NCI-H460 (cell line): ENCODE measurements around the gene B4GALT5. TPM values are rescaled to one million over a fixed set of nuclear protein-coding genes. Genes with fewer than 3 reads are reported as not detected.

Experiments
- DNase-seq: peaks from one replicate; pipeline ENCODE4 v3.0.0-alpha.2; 2016; ENCODE audit warnings: low read depth; ENCODE audit errors: extremely low read depth
- total RNA-seq: library from RNA; depleted of rRNA; stranded (reverse); fragments of >200 nt; shearing (Covaris generic); gene quantifications from 2 replicates; pipeline ENCODE4 v1.2.3, GENCODE V29; 2014

B4GALT5 gene
- total RNA-seq, 1 experiment from 2014 or later = 16.4 TPM

DNA sequence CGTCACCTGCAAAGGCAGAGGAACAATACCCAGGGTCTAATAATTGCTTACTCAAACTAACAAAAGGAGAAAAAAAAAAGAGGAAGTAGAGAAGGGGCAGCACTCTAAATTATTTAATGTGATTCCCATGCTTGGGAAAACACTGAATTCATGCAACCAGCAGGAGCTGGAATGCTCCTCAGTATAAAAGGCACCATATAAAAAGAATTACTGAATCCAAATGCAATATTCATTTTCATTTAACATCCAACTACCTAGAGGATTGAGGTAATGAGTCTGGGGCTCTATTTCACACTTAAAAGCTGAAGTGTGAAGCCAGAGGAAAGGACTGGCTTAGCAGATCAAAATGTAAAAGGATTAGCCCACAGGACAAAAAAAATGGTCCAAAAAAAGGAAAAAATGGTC is 8.7 kb downstream of the B4GALT5 start:
- no peak for DNase-seq

DNA sequence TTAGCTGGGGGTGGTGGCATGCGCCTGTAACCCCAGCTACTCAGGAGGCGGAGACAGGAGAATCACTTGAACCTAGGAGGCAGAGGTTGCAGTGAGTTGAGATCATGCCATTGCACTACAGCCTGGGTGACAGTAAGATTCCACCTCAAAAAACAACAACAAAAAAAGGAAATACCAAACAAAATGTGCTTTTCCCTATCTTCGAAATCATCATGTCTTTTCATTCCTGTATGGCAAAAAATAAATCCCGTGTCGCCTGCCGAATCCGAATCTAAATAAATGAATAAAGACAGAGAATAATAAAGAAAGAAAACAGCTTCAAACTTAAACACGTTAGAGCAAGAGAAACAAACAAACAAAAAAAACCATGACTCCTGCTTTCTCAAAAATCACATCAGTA is 11.8 kb downstream of the B4GALT5 start:
- no peak for DNase-seq

DNA sequence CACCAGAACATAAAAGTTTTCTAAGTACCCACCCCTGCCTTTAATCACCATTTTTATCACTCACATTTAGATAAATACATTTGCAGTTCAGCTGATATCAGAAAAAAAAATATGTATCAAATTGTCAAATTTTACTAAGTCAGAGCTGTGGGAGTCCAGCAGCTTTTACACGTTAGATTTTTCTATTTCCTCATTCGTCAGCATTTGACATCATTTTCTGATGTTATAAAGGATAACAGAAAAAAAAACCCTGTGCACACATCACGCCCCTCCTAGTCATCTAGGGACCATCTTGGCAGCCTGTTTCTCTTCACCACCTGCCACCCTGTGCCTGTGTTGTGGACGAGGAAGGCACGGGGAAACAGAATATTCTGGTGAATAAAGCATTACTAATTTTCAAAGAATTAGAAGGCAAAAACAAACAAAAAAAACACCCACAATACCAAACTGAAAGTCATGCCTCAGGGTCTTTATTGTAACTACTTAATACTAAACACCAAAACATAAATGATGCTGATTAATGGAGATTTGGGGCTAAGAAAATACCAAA is 12.4 kb downstream of the B4GALT5 start:
- DNase-seq = no peak

DNA sequence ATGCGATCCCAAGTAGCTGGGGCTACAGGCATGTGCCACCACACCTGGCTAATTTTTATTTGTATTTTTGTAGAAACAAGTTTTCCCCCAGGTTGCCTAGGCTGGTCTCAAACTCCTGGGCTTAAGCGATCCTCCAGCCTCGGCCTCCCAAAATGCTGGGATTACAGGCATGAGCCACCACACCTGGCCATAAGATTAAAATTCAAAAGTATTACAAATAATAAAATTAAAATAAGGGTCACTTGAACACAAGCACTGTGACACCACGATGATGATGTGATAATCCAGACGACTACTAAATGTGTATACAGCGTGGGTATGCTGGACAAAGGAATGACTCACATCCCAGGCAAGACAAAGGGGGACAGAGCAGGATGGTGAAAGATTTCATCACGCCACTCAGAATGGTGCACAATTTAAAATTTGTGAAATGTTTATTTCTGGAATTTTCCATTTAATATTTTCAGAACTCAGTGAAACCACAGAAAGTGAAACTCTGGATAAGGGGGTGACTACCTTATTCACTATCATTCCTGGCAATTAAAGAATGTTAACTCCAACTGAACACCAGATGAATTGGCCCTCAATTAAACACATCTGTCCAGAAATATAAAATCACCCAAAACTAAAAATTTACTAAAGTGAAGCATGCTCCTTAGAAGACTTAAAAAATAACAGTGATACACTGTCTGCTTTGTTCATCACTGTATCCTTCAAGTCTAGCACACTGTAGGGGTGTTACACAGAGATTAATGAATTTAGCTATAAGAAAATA is 13.1 kb downstream of the B4GALT5 start:
- DNase-seq = peak; percentile 72

DNA sequence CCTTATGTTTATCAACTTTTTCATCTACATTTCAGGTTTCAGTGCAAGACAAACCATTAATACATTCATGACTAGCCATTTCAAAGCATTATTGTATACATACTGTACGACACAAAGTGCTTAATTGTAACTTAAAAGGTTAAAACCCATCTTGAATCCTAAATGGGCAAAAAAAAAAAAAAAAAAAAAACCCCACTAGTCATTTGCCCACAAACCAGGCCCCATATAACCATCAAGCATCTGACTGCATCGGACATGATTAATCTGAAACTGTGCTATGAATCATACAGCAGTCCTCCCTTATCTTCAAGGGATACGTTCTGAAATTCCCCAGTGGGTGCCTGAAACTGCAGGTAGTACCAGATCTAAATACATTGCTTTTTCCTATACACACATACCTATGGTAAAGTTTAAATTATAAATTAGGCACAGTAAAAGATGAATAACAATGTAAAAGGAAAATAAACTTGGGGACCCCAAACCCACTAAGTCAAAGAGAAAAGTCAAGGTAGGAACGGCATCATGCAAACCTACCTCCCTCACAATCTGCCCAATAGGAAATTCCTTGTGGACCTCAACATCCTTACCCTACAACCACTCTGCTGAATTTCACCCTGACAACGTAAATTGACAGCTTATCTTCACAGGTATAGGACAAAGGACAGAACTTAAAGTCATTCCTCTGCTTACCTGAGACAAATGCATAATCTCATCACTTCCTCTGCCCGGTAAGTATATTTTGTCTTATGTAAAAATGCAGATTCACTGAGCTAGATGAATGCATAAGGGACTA is 14.3 kb downstream of the B4GALT5 start:
- DNase-seq = no peak

DNA sequence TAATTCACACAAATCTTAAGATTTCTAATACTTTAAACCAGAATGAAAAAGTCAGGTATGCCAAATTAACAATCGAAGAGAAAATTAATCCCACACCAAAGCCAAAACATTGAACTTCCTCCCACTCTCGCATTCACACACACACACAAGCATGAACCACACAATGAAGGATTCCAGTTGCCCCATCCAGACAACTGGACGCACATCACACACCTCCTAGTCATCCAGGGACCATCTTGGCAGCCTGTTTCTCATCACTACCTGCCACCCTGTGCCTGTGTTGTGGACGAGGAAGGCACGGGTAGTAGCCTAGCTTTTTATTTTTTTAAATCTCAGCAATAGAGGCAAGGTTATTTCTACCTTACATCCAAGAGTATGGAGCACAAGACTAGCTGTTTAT is 15.2 kb downstream of the B4GALT5 start:
- no peak for DNase-seq

DNA sequence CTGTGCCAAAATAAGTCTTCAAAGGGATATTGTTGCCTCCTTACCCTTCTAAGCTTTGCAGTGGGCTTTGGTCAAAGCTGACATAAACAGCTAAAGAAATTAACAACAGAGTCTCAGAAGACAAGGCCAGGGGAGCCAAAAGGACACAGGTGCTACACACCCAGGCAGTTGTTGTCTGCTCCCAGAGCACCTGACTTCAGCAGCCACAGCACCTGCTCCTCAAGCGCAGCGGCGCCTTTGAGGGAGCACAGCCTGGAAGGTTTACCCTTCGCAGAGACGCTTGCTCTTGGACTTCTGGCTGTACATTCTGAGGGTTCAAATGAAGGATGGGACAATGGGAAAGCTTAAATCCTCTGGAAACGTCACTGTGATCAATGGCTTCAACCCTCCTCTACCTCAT is 16.6 kb downstream of the B4GALT5 start:
- no peak for DNase-seq

DNA sequence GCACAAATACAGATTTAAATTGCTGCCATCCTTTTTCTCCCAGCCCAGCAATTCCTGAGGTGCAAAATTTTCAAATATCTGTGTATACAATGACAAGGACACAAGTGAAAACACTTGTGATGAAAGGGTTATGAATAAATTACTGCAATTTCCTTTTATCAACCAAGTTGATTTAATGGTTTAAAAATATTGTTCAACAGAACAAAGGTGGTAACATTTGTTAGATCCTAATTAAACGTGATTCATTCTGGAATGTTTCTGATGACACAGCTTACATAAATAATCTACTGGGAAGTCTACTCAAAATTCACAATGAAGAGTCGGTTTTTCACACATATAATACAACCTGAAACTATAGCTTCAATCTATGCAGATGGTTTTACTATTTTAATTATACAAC is 17.1 kb downstream of the B4GALT5 start:
- no peak for DNase-seq

DNA sequence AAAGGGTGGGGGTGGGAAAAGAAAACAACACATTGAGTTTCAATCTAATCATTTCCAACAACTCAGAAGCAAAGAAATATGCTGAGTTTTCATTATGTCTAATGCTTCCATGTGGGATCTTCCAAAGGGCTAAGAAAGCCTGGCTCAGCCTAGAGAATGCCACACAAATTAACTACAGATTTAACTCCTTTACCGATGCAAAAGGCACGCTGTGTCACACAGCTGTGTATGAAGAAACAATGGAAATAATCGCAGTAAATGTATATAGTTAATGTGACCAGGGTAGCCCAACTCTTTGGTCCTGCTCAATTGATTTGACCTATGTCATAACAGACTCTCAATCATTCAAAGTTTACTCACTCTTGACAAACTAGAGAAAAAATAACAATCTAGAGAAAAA is 17.8 kb downstream of the B4GALT5 start:
- DNase-seq = no peak

DNA sequence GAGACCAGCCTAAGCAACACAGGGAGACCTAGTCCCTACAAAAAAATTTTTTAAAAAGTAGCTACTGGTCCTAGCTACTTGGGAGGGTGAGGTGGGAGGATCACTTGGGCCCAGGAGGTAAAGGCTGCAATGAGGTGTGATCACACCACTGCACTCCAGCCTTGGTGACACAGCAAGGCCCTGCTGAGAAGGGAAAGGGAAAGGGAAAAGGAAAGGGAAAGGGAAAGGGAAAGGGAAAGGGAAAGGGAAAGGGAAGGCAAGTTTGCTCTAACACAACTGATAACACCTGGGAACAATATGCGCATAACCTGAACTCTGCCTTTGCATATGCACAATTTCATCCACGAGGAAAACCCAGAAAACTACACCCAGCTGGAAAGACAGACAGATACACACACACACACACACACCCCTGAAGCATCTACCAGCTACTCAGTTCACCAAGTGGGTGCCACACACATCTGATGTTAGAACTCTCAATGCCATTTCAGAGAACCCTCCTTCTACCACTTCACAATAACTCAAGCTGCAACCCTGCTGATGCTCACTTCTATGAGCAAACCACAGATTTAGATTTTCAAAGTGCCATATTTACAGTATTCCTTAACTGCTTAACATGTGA is 19.1 kb downstream of the B4GALT5 start:
- DNase-seq = no peak

DNA sequence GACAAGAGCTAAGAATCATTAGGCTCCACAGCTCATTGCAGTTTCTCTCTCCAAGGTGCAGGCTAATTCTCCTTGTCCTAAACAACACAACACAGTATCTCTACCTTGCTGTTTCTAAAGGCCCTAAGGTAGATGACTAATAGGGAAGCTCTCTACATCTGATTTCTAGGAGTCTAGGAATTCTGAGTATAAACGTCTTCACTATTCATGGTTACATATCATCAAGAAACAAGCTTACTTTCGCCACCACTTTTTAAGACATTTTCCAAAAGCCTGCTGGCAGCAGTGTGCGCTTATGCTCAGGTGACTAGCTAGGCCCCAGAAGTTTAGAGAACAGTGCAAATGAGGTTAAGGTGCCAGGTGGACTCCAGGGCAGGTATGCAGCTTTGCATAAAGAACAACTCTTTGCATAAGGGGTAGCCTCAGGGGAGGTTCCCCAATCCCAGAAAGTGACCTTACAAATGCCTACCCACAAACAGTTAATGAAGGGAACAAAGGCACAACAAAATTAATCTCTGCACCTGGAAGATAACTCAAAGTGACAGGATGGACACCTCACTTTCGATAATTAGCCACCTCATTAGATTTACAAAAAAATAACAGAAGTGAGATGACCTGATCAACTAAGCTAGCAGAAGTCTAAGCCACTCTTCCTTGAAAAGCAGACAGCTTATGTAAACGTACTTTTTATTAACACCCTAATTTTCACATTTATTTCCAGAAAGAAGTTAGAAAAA is 20.1 kb downstream of the B4GALT5 start:
- no peak for DNase-seq

DNA sequence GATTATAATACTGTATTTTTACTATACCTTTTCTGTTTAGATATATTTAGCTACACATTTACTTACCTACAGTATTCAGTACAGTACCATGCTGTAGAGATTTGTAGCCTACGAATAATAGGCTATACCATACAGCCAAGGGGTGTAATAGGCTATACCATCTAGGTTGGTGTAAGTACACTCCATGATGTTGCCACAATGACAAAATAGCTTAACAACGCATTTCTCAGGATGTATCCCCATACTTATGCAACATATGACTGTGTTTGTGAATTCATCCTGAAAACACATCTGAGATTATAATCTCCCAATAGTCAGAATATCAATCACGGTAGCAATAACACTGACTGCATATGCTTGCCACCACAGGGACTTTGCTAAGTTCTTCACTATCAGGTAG is 20.7 kb downstream of the B4GALT5 start:
- no peak for DNase-seq

DNA sequence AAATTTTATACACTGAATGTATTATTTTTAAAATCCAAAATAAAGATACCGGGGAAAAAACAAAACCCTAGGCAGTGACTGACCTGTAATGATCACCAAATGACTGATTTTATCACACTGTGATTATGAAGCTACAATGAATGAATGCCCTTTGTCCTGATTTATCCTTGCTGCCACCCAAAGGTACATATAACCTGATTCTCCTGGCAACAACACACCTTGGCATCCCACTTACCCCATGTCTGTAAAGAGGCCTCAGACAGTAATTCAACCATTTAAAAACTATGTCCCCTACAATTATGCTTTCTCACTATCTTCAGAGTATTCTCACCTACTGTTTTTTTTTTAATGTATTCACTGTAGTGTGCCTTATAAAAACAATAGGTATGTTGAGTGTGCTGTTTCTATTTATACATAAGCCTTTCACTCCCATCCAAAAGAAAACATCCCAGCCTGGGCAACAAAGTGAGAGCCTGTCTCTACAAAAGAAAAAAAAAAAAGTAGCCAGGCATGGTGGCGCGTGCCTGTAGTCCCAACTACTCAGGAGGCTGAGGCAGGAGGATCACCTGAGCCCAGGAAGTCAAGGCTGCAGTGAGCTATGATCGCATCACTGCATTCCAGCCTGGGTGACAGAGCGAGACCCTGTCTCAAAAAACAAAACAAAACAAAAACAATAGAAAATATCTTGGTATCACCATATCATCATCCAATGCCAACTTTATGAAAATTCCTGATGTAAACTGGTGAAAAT is 21.7 kb downstream of the B4GALT5 start:
- no peak for DNase-seq

DNA sequence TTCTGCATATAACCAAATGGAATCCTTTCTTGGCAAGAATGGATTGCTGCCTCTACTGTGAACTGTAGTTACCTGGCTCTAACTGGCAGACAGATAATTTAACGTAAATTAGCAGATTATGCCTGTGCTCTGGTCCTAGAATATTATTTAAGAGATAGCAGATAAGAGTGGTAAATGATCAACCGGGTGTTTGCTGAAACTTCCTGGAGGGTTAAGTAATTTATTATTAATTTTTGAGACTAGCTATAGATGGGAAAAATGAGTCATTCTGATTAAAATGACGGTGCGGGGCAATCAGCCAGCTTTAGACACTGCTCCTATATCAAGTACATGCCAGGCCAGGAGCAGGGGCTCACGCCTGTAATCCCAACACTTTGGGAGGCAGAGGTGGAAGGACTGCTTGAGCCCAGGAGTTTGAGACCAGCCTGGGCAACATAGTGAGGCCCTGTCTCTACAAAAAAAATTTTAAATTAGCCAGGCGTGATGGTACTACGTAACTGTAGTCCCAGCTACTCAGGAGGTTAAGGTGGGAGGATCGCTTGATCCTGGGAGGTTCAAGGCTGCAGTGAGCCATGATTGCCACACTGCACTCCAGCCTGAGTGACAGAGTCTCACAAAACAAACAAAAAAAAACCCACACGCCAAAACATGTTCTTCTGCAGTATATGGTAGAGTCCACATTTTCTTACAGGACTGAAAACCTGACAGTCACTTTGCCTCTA is 22.6 kb downstream of the B4GALT5 start:
- no peak for DNase-seq

DNA sequence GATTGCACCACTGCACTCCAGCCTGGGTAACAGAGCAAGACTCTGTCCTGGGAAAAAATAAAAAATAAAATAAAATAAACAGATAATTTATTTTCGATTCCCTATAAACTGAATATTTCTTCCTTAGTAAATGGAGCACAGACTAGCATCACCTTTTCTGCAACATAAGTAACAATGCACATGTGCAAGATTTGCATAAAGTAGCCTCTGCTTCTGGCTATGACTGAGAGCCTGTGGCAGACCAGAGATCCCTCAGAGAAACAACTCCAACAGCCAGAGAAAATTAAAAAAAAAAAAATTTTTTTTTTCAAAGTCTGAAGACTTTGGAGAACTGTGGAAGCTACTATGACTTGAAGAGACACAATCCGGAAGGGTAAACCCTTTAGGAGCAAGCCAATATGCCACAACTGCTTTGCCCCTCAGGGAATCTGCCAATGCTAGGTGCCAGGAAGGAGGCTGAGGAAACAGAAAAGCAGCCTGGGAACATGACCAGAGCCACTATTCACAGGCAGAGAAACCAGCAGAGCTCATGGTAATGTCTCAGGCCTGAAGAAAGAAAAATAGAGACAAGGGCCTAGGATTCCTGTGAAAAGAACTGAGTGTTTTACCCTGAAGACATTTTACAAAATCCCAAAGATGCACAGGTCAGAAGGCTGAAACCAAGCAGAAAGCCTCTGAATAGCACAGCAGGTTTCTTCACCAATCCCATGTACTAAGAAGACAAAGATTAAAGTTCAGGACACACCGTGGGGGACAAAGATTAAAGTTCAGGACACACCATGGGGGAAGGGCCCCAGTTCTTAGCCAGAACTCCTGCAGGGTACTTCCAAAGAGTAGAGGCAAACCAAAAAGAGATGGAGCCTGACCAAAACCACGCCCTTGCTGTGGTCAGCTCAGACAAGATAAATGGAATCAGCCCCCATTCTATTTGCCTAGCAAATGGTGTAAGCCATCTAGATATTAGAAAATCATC is 25.8 kb downstream of the B4GALT5 start:
- DNase-seq = no peak

DNA sequence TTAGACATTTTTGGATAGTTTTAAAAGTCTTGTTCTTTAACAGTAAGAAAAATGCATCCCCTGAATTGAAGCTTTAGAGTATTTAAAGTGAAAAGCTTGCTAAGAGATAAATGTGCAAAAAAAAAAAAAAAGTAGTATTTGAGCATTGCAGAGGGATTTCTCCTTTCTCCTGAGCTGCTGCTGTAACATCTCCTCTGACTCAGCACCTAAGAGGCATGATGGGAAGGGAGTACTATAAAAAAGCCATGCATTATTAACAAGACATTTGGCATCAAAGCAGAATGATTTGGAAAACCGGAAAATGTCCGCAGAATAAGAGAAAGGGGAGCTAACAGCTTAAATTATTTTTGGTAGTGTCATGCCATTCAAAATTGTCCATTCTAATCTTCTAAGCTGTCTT is 27.9 kb downstream of the B4GALT5 start:
- DNase-seq = no peak

DNA sequence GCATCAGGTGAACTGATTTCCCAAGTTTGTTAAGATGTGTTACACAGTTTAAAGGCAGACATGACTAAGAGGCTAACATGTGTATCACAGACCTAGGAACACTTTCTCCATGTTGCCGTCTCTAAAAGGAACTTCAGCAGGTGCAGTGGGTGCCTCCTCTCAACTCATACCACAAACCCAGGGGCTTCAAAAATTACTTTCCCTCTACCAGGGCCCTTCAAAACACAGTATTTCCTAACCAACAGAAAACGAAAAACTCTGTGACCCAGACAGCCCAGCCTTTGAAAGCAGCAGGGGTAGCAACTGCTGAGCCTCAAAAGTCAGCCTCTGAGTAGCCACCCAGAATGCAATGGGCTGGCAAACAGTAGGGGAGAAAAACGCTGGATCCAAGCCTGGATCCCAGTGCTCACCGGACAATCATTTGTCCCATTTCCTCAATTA is 28.5 kb downstream of the B4GALT5 start:
- DNase-seq = no peak

DNA sequence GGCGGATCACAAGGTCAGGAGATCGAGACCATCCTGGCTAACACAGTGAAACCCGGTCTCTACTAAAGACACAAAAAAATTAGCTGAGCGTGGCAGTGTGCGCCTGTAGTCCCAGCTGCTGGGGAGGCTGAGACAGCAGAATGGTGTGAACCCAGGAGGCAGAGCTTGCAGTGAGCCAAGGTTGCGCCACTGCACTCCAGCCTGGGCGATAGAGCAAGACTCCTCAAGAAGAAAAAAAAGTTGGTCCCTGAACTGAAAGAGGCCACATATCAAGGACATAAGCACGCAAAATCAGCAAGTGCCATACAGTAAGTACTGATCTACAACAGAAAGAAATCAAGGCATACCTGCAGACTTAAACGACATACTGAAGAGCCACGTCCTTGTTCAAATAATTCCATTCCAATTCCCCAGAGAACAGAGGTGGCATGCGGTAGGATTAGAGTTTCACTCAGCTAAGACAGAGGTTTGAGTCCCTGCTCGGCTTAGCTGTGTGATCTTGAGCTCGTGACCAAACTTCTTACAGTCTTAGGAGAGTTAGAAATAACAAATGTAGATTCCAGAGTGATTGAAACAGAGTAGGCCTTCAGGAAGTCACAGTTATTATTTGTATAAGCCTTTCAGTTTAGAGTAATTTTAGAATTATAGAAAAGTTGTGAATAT is 29.2 kb downstream of the B4GALT5 start:
- no peak for DNase-seq
